ENCODE results near the gene RPS28. TPM values are rescaled to one million over a fixed set of nuclear protein-coding genes. Genes with fewer than 3 reads are reported as not detected.

Gene RPS28
- polyA plus RNA-seq, 1 experiment = 371 TPM

DNA sequence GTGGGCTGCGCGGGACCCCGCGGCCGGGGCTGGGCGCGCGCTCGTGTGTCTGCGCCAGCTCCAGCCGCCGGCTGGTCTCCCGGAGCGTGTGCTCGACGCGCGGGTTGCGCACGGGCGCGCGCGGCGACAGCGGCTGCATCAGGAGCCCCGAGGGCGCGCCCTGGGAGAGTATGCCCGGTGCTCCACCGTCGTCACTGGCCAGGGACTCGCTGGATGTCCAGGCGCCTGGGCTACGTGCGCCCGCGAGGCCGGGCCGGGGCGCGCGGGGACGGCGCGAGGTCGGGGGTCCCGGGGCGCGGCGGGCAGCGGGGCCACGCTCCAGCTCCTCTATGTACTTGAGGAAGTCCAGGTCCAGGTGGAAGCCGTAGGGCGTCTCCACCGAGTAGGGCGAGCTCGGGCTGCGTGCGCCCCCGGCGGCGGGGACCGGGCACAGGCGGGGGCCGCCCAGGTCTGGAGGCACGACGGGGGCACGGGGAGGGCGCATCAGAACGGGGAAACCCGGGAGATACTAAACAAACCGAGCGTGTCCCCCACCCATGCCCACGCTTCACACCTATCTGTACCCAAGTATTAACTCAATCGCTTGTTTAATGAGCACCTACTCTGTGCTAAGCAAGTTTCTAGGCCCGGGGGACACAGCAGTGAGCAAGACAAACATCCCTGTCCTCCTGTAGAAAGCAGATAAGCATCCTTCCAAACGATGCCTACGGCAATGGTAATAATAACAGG lies 14.2 kb downstream of the RPS28 start:
- CTCF ChIA-PET = interaction anchor here (0.8 to 2.3 kb wide), 5 partner anchors 12 to 34 kb away, joined by 3 to 8 read pairs (median 3); partner anchors contain the start of genes NDUFA7 and RPS28

DNA sequence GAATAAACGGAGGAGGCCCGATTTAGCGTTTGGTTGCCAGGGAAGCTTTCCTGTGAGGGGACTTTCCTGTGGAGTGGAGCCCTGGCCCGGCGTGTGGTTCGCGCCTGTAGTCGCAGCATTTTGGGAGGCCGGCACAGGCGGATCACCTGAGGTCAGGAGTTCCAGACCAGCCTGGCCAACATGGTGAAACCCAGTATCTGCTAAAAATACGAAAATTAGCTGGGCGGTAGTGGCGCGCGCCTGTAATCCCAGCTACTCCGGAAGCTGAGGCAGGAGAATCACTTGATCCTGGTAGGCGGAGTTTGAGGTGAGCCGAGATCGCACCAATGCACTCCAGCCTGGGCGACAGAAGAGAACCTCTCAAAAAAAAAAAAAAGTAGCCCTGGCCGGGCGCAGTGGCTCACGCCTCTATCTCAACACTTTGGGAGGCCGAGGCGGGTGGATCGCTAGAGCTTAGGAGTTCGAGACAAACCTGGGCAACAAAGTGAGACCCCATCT lies 14.8 kb downstream of the RPS28 start:
- ChIA-PET POLR2A (no interaction called here), CTCF (interaction anchor here (0.8 to 2.3 kb wide), 3 partner anchors 12 to 113 kb away, joined by 3 to 8 read pairs (median 3); no protein-coding TSS in a partner anchor)
- peaks cover 34% of the 10 kb centered on the region for H3K27me3 ChIP-seq (ENCODE audit: control insufficient read depth, insufficient read depth, low read length)
- TF ChIP-seq, protein P1, sequence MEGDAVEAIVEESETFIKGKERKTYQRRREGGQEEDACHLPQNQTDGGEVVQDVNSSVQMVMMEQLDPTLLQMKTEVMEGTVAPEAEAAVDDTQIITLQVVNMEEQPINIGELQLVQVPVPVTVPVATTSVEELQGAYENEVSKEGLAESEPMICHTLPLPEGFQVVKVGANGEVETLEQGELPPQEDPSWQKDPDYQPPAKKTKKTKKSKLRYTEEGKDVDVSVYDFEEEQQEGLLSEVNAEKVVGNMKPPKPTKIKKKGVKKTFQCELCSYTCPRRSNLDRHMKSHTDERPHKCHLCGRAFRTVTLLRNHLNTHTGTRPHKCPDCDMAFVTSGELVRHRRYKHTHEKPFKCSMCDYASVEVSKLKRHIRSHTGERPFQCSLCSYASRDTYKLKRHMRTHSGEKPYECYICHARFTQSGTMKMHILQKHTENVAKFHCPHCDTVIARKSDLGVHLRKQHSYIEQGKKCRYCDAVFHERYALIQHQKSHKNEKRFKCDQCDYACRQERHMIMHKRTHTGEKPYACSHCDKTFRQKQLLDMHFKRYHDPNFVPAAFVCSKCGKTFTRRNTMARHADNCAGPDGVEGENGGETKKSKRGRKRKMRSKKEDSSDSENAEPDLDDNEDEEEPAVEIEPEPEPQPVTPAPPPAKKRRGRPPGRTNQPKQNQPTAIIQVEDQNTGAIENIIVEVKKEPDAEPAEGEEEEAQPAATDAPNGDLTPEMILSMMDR (IDR thresholded peaks at IDR 0.05; ENCODE audit: insufficient read depth, low read depth, low read length) = no peak
- no peak overlapping the region for H3K4me3 ChIP-seq (ENCODE audit: low read depth, low read length)
- DNase-seq (ENCODE audit: low read depth) = no peak
- no peaks in the 10 kb centered on the region for H3K36me3 ChIP-seq (ENCODE audit: control insufficient read depth, insufficient read depth, low read length)

More for the DNA sequence above, 14.2 kb downstream of the RPS28 start:
- TF ChIP-seq, protein P1 (IDR thresholded peaks at IDR 0.05; ENCODE audit: insufficient read depth, low read depth, low read length) = no peak
- Histone ChIP-seq H3K4me3 (ENCODE audit: low read depth, low read length) (no peak overlapping the region), H3K36me3 (ENCODE audit: control insufficient read depth, insufficient read depth, low read length) (no peaks in the 10 kb centered on the region), H3K27me3 (ENCODE audit: control insufficient read depth, insufficient read depth, low read length) (peaks cover 32% of the 10 kb centered on the region)
- POLR2A ChIA-PET = no interaction called here
- no peak for DNase-seq (ENCODE audit: low read depth)

DNA sequence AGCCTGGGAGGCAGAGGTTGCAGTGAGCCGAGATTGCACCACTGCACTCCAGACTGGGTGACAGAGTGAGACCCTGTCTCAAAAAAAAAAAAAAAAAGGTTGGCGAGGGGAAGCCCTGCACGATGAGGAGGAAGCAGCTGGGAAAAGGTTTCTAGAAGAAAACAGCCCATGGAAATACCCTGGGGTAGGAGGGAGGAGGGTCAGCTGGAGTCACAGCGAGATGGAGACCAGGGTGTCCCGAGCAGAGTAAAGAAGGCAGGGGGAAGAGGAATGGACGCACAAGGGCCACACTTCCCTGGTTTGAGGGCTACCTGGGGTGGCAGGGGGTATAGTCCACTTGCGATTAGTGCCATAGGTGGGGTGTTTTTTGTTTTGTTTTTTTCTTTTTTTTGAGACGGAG lies 15.4 kb downstream of the RPS28 start:
- CTCF ChIA-PET = interaction anchor here (0.8 to 2.3 kb wide), 3 partner anchors 11 to 112 kb away, joined by 3 to 8 read pairs (median 3); no protein-coding TSS in a partner anchor
- no peak overlapping the region for H3K4me3 ChIP-seq (ENCODE audit: low read depth, low read length)
- no peaks in the 10 kb centered on the region for H3K36me3 ChIP-seq (ENCODE audit: control insufficient read depth, insufficient read depth, low read length)
- TF ChIP-seq, protein P1 (IDR thresholded peaks at IDR 0.05; ENCODE audit: insufficient read depth, low read depth, low read length) = no peak
- POLR2A ChIA-PET = no interaction called here
- no peak for DNase-seq (ENCODE audit: low read depth)
- peaks cover 33% of the 10 kb centered on the region for H3K27me3 ChIP-seq (ENCODE audit: control insufficient read depth, insufficient read depth, low read length)

DNA sequence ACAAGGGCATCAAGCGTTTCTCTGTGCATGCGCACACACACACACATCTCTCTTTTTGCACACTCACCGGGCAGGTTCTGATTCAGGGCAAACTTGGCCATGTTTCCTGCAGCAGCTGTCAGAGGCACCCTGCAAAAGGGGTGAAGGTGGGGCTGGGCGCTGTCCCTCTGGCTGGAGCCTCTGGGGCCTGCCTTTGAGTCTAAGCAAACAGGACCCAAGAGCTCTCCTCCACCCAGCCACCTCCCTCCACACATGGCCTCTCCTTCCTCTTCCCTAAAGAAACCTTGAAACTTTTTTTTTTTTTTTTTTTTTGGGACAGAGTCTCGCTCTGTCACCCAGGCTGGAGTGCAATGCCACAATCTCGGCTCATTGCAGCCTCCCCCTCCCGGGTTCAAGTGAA lies 16.4 kb downstream of the RPS28 start:
- CTCF ChIA-PET = no interaction called here

DNA sequence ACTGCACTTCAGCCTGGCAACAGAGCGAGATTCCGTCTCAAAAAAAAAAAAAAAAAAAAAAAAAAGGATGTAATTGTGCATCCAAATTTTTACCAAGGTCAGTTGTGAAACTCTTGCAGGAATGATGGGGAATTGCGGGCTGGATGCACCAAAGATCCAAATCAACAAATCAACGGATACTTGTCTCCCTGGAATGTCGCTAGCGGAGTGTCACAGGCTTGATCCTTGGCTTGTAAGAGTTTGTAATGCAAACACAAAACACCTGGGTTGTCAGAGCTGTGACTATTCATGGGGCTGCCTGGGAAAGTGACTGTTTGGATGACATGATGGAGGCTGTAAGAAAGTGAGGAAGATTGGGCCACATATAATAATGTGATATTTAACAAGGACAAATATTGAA lies 17.5 kb downstream of the RPS28 start:
- ChIA-PET POLR2A (no interaction called here), CTCF (no interaction called here)
- TF ChIP-seq, protein P1 (IDR thresholded peaks at IDR 0.05; ENCODE audit: insufficient read depth, low read depth, low read length) = no peak
- no peak overlapping the region for H3K4me3 ChIP-seq (ENCODE audit: low read depth, low read length)
- H3K36me3 ChIP-seq (ENCODE audit: control insufficient read depth, insufficient read depth, low read length) = no peaks in the 10 kb centered on the region
- H3K27me3 ChIP-seq (ENCODE audit: control insufficient read depth, insufficient read depth, low read length) = peaks cover 36% of the 10 kb centered on the region
- DNase-seq (ENCODE audit: low read depth) = no peak

More for the DNA sequence above, 16.4 kb downstream of the RPS28 start:
- DNase-seq (ENCODE audit: low read depth) = no peak
- H3K27me3 ChIP-seq (ENCODE audit: control insufficient read depth, insufficient read depth, low read length) = peaks cover 42% of the 10 kb centered on the region
- no peaks in the 10 kb centered on the region for H3K36me3 ChIP-seq (ENCODE audit: control insufficient read depth, insufficient read depth, low read length)
- no peak overlapping the region for H3K4me3 ChIP-seq (ENCODE audit: low read depth, low read length)
- TF ChIP-seq, protein P1 (IDR thresholded peaks at IDR 0.05; ENCODE audit: insufficient read depth, low read depth, low read length) = no peak
- POLR2A ChIA-PET = no interaction called here
